Measurements from ENCODE around the gene SEC14L2.
"Not testable (repeated sequence)": the region's sequence is repeated elsewhere in the genome, so short reads cannot be mapped to it uniquely, and the experiment has no call there.

The SEC14L2 gene

DNA sequence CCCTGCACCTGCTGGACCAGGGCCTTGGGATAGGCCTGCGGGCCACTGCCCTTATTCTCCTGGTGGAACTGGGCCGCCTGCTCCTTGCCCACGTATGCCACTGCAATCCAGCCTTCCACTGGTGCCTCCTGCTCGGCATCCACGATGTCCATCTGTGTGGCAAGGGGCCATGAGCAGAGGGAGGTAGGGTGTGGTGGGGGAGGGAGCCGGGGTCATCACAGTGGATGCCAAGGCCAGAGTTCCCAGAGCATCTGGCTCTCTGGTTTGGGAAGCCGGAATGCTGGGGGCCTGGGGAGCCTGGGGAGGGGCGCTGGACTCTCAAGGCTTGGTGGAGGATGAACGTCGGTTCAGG is 10.2 kb upstream of the SEC14L2 start:
- ATAC-seq (replicated peaks), result no peak
- Mint-ChIP-seq H3K9me3 (no peaks in the 10 kb centered on the region), H3K36me3 (ENCODE audit: insufficient read depth) (peaks cover 4% of the 10 kb centered on the region), H3K27me3 (peaks cover 0 to 8% of the 10 kb centered on the region in 2 donors), H3K27ac (peak overlapping the region; percentile 62 to 67), H3K4me3 (peak overlapping the region; percentile 67 to 82), H3K4me1 (ENCODE audit: low read depth in 2 of 2) (peaks cover 15 to 16% of the 10 kb centered on the region in 2 donors)
- DNase-seq, result no peak

DNA sequence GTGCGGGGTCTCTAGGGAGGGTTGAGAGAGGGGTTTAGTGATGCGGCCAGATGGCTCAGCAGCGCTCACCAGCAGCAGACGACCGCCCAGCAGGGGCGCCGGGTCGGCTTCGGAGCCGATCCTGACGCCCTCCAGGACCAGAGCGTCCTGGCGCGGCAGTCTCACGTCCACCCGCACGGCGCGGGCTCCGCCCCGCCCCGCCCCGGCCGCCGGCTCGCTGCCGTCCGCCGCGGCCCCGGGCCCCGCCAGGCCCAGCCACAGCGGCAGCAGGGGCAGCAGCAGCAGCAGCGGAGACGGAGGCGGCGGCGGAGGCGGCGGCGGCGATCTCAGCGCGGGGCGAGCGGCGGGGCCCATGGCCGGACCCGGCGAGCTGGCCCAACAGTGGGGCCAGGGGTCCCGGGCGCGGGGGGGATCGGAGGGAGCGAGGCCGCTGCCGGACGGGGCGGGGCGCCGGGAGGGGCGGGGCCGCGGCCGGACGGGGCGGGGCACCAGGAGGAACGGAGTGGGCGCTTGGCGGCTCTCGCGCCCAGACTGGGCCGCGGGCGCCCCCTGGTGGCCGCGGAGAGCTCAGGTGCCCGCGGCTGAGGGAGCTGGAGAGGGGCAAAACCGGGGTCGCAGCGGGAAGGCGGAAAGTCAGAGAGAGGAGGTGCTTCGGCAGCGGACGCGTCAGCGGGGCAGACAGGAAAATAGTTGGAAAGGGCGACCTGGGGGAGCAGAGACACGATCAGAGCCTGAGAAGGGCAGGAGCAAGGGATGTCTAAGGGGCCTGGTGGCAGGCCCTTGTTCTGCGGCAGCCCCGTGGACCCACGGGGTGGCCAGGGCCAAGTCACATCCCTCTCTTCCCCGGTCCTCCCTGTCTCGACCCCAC is 9.6 kb upstream of the SEC14L2 start, which contains the start of gene RNF215:
RNF215 (minus strand) TSS at position 452 of the 868 bp plus-strand sequence; CDS start at position 354, 98 bp downstream.
- peak within 1 kb of the TSS; percentile 62 to 67 for H3K27ac Mint-ChIP-seq
- DNase-seq, result peak; percentile 67 to 77 (median 75)
- ATAC-seq (replicated peaks), result peak; percentile 89
- H3K36me3 Mint-ChIP-seq (ENCODE audit: insufficient read depth), result peaks cover 4% of the 10 kb centered on the region
- peaks cover 15 to 16% of the 10 kb centered on the region in 2 donors for H3K4me1 Mint-ChIP-seq (ENCODE audit: low read depth in 2 of 2)
- H3K27me3 Mint-ChIP-seq, result peaks cover 0 to 8% of the 10 kb centered on the region in 2 donors
- no peaks in the 10 kb centered on the region for H3K9me3 Mint-ChIP-seq
- H3K4me3 Mint-ChIP-seq, result peak within 1 kb of the TSS; percentile 67 to 82

GRCh38 chr22:30390974-30391691 is 5.7 kb upstream of the SEC14L2 start:
- no peak overlapping the region for H3K4me3 Mint-ChIP-seq
- peak overlapping the region; percentile 64 to 71 for H3K27ac Mint-ChIP-seq
- peaks cover 15% of the 10 kb centered on the region in 2 donors for H3K4me1 Mint-ChIP-seq (ENCODE audit: low read depth in 2 of 2)
- H3K9me3 Mint-ChIP-seq, result no peaks in the 10 kb centered on the region
- DNase-seq (peak; percentile 73 to 74 (median 73)), ATAC-seq (replicated peaks) (peak; percentile 64)
- peaks cover 20 to 42% of the 10 kb centered on the region in 2 donors for H3K27me3 Mint-ChIP-seq
- peaks cover 4% of the 10 kb centered on the region for H3K36me3 Mint-ChIP-seq (ENCODE audit: insufficient read depth)

DNA sequence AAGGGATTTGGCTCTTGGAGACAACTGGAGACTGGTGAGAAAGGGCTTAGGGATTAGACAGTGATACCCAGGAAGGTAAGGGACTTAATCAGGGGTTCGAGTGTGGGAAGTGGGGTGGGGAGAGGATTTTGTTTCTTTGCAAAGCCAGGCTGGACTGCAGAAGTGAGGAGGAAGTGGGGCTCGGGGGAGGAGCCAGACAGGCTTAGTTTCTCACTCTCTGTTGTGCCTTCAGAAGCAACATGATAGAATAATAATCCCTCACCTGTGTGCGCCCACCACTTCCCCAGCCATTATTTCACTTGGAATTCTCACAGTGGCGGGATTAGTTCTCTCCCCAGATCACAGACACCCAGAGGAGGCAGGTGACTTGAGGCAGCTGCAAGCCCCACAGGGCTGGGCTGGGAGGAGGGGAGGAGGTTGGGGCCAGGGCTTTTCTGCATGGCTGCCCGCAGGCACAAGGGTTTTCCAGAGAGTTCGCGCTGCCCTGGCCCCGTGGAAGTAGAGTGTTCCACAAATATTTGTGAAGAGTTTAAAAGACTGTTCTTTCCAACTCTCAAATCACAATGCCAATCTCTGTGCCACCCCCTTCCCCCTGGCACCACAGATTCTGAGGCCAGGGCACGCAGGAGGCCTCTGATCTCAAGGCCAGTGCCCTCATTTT is 4.0 kb upstream of the SEC14L2 start:
- H3K4me3 Mint-ChIP-seq, result no peak overlapping the region
- H3K27me3 Mint-ChIP-seq, result peaks cover 24 to 46% of the 10 kb centered on the region in 2 donors
- no peak overlapping the region for H3K27ac Mint-ChIP-seq
- H3K36me3 Mint-ChIP-seq (ENCODE audit: insufficient read depth), result peaks cover 4% of the 10 kb centered on the region
- ATAC-seq (replicated peaks), result no peak
- no peaks in the 10 kb centered on the region for H3K9me3 Mint-ChIP-seq
- H3K4me1 Mint-ChIP-seq (ENCODE audit: low read depth in 2 of 2), result peaks cover 16% of the 10 kb centered on the region in 2 donors
- no peak for DNase-seq

DNA sequence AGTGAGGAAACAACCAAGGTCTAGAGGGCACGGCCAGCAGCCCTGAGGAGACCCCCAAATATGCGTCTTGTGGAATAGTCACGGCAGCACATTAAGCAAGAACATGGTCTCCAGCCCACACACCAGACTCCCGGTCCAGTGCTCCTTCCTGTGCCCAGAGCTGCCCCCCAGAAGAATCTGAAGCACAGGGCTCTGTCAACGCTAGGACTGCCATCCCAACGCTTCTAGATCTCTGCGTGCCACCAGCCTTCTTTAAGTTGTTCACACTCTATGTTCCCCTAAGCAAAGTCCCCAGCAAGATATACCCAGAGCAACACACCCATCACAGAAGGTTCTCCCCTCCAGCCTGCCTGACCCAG is 3.5 kb upstream of the SEC14L2 start:
- ATAC-seq (replicated peaks), result no peak
- Mint-ChIP-seq H3K4me3 (no peak overlapping the region), H3K27me3 (peaks cover 29 to 51% of the 10 kb centered on the region in 2 donors), H3K27ac (no peak overlapping the region), H3K4me1 (ENCODE audit: low read depth in 2 of 2) (peaks cover 21 to 22% of the 10 kb centered on the region in 2 donors), H3K36me3 (ENCODE audit: insufficient read depth) (peaks cover 4% of the 10 kb centered on the region), H3K9me3 (no peaks in the 10 kb centered on the region)
- DNase-seq, result no peak

GRCh38 chr22:30393885-30394284 is 2.9 kb upstream of the SEC14L2 start:
- Mint-ChIP-seq H3K36me3 (ENCODE audit: insufficient read depth) (peaks cover 10% of the 10 kb centered on the region), H3K27me3 (peaks cover 35 to 57% of the 10 kb centered on the region in 2 donors), H3K27ac (no peak overlapping the region), H3K4me3 (no peak overlapping the region), H3K4me1 (ENCODE audit: low read depth in 2 of 2) (peaks cover 27% of the 10 kb centered on the region in 2 donors), H3K9me3 (no peaks in the 10 kb centered on the region)
- ATAC-seq (replicated peaks) (no peak), DNase-seq (no peak)

DNA sequence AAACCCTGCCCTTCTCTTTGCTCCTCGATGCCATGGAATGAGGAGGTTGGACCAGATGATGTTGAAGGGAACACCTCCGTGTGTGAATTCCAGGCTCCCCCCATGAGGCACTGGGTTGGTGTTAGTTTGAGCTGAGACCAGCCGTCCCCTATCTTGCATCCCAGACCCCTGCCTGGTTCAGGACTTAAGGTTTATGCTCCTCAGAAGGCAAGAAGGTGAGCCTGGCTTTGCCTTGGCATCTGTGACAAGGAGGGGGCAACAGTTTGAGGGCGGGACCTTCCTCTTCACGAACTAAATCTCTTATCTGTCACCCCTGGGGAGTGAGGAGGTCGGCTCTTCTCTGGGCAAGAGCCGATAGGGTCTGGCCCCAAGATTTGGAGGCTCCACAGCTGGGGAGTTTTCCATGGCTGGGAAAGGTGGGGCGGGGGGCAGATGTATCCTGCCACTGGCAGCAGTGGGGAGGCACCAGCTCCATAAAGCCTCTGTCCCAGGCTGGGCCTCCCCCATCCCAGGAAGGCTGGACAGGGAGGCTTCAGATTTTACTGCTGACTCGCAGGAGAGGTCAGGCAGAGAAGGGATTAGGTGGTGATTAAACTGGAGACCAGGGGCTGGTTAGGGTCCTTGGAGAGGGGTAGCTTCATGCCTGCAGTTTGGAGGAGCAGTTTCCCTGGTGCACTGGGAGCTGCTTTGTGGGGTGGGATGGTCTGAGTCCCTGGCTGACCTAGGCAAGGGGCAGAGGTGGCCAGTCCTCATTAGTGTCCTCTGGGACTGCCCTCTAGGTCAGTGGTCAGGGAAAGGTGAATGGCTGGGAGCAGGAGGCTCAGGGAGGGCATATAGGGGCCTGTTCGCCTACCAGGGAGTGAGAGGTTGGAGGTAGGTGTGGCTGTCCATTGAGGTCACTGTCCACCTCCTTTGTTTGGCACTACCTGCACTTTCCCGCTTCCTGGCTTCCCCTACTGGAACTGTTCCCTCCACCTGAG is 1.1 kb downstream of the SEC14L2 start:
- peak overlapping the region; percentile 80 to 87 for H3K27ac Mint-ChIP-seq
- peaks cover 37 to 59% of the 10 kb centered on the region in 2 donors for H3K27me3 Mint-ChIP-seq
- peaks cover 10% of the 10 kb centered on the region for H3K36me3 Mint-ChIP-seq (ENCODE audit: insufficient read depth)
- ATAC-seq (replicated peaks), result no peak
- H3K9me3 Mint-ChIP-seq, result no peaks in the 10 kb centered on the region
- H3K4me3 Mint-ChIP-seq, result peak overlapping the region; percentile 82 to 84
- no peak for DNase-seq
- H3K4me1 Mint-ChIP-seq (ENCODE audit: low read depth in 2 of 2), result peaks cover 23 to 26% of the 10 kb centered on the region in 2 donors

DNA sequence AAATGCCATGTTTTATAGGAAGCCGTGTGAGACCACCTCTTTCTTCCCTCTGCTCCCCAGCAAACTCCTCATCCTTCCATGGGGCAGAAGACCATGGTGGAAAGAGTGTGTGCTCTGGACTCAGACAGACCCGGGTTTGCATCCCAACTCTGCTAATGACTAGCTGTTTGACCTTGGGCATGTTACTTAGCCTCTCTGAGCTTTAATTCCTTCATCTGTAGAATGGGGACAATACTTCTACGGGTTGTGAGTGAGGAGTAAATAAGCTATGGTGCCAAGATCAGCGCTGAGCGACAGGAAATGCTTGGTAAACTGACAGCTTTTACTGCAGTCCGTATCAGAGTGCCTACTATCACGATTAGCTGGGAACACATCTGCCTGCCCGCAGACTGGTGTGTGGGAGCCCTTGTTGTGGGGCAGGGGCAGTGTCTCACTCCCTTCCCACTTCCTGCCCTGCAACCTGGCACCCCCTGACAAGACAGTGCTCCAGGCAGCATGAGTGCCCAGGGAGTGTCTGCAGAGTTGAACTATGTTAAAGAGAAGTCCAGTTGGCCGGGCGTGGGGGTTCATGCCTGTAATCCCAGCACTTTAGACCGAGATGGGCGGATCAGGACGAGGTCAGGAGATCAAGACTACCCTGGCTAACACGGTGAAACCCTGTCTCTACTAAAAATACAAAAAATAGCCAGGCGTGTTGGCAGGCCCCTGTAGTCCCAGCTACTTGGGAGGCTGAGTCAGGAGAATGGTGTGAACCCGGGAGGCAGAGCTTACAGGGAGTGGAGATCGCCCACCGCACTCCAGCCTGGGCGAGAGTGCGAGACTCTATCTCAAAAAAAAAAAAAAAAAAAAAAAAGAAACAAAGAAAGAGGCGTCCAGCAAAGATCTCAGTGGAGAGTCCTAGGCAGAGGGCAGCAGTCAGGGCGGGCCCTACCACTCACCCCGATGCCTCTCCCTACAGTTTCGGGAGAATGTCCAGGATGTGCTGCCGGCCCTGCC is 2.2 kb downstream of the SEC14L2 start:
- DNase-seq, result no peak
- H3K9me3 Mint-ChIP-seq, result no peaks in the 10 kb centered on the region
- H3K4me1 Mint-ChIP-seq (ENCODE audit: low read depth in 2 of 2), result peaks cover 23 to 26% of the 10 kb centered on the region in 2 donors
- ATAC-seq (replicated peaks), result peak; percentile 22
- peaks cover 29 to 49% of the 10 kb centered on the region in 2 donors for H3K27me3 Mint-ChIP-seq
- peak overlapping the region; percentile 82 to 84 for H3K4me3 Mint-ChIP-seq
- peaks cover 10% of the 10 kb centered on the region for H3K36me3 Mint-ChIP-seq (ENCODE audit: insufficient read depth)
- peak overlapping the region; percentile 80 to 87 for H3K27ac Mint-ChIP-seq

GRCh38 chr22:30399718-30400117 is 2.9 kb downstream of the SEC14L2 start:
- ATAC-seq (replicated peaks), result no peak
- no peaks in the 10 kb centered on the region for H3K9me3 Mint-ChIP-seq
- H3K27ac Mint-ChIP-seq, result peak overlapping the region in 1 of 2 donors; percentile 80
- DNase-seq, result no peak
- H3K27me3 Mint-ChIP-seq, result peaks cover 26 to 42% of the 10 kb centered on the region in 2 donors
- H3K4me3 Mint-ChIP-seq, result no peak overlapping the region
- peaks cover 10% of the 10 kb centered on the region for H3K36me3 Mint-ChIP-seq (ENCODE audit: insufficient read depth)
- H3K4me1 Mint-ChIP-seq (ENCODE audit: low read depth in 2 of 2), result peaks cover 23 to 26% of the 10 kb centered on the region in 2 donors

DNA sequence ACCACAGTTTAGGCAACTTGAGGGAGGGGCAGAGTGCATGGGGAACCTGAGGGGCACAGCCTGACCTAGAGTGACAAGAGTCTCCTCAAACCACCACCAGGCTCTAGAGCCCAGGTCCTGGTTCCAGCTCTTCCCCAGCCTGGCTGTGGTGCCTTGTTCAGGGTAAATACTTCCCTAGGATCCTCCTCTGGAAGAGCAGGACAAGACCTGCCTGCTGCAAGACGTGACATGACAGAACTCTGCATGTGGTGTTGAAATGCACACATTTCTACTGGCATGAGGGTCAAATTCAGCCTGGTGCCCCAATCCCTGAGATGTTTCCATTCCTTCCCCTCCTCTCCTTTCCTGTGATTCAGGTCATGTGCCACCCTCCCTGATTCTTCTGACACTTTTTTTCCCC is 3.3 kb downstream of the SEC14L2 start:
- H3K4me3 Mint-ChIP-seq, result no peak overlapping the region

DNA sequence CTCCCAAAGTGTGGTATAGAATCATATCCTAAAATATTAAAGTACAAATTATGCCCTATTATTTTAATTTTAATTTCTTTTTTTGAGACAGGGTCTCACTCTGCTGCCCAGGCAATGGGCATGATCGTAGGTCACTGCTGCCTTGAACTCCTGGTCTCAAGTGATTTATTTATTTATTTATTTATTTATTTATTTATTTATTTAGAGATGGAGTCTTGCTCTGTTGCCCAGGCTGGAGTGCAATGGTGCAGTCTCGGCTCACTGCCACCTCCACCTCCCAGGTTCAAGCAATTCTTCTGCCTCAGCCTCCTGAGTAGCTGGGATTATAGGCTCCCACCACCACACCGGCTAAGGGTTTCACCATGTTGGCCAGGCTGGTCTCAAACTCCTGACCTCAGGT is 4.2 kb downstream of the SEC14L2 start:
- not testable (repeated sequence) for H3K4me3 Mint-ChIP-seq; ATAC-seq (replicated peaks); DNase-seq; H3K27ac Mint-ChIP-seq; H3K9me3 Mint-ChIP-seq; H3K36me3 Mint-ChIP-seq (ENCODE audit: insufficient read depth)
- Mint-ChIP-seq H3K27me3 (peaks cover 18 to 29% of the 10 kb centered on the region in 2 donors), H3K4me1 (ENCODE audit: low read depth in 2 of 2) (peaks cover 23 to 24% of the 10 kb centered on the region in 2 donors)

More for the DNA sequence above, 3.3 kb downstream of the SEC14L2 start:
- Mint-ChIP-seq H3K9me3 (no peaks in the 10 kb centered on the region), H3K36me3 (ENCODE audit: insufficient read depth) (peaks cover 10% of the 10 kb centered on the region), H3K4me1 (ENCODE audit: low read depth in 2 of 2) (peaks cover 23 to 26% of the 10 kb centered on the region in 2 donors), H3K27ac (no peak overlapping the region), H3K27me3 (peaks cover 24 to 38% of the 10 kb centered on the region in 2 donors)
- DNase-seq (no peak), ATAC-seq (replicated peaks) (no peak)
